NCI-H1092 treated with DMSO at 0.1 percent for 48 hours (cell line): ENCODE results near the gene DTX1.
A peak's percentile ranks its signal among the peaks of the same experiment; 100 is the strongest.
"Not testable (repeated sequence)": the region's sequence is repeated elsewhere in the genome, so short reads cannot be mapped to it uniquely, and the experiment has no call there.

ENCODE experiments used
- DNase-seq: peaks from one replicate; lab custom pipeline; 2025; lab: John Stamatoyannopoulos, UW

The DTX1 gene

GRCh38 chr12:113137861-113138783, 81.6 kb downstream of the DTX1 start:
- no peak for DNase-seq

- no peak for DNase-seq
Measured at GRCh38 chr12:113138826-113139225, 82.3 kb downstream of the DTX1 start.

DNA sequence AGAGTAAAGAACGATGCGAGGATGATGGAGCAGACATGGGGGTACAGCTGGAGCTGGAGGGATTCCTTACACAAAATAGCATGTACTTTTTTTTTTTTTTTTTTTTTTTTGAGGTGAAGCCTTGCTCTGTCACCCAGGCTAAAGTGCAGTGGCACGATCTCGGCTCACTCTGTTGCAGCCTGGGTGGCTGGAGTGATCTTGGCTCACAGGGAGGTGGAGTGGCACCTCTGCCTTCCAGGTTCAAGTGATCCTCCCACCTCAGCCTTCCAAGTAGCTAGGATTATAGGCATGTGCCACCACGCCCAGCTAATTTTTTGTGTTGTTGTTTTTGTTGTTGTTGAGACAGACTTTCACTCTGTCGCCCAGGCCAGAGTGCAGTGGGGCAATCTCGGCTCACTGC, 84.2 kb downstream of the DTX1 start:
- DNase-seq: no peak

GRCh38 chr12:113141716-113142115, 85.2 kb downstream of the DTX1 start:
- DNase-seq: not testable (repeated sequence)

- DNase-seq: peak; percentile 9
Measured at GRCh38 chr12:113142173-113142885, 85.8 kb downstream of the DTX1 start.

DNA sequence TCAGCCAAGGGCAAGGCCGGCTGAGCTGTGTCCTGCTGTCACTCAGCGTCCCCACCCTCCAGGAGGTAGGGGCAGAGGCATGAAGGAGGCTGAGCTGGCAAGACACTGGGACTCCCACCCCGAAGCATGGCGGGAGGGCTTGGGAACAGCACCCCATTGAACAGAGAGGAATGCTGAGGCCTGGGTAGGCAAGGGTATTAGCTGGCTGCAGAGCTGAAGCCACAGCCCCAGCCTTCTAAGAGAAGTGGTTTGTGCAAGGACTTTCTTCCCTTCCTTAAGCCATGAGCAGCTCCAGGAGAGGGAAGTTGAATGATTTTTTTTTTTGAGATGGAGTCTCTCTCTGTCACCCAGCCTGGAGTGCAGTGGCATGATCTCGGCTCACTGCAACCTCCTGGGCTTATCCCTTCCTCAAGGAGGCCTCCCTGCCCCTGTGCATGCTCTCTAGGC, 86.4 kb downstream of the DTX1 start:
- DNase-seq: no peak

DNA sequence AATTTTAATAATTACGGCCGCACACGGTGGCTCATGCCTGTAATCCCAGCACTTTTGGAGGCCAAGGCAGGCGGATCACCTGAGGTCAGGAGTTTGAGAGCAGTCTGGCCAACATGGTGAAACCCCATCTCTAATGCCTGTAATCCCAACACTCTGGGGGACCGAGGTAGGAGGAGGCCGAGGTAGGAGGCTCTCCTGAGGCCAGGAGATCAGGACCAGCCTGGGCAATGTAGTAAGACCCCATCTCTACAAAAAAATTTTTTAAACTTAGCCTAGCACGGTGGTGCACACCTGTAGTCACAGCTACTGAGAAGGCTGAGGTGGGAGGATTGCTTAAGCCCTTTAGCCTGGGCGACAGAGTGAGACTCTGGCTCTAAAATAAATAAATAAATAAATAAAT, 87.4 kb downstream of the DTX1 start:
- DNase-seq: no peak

DNA sequence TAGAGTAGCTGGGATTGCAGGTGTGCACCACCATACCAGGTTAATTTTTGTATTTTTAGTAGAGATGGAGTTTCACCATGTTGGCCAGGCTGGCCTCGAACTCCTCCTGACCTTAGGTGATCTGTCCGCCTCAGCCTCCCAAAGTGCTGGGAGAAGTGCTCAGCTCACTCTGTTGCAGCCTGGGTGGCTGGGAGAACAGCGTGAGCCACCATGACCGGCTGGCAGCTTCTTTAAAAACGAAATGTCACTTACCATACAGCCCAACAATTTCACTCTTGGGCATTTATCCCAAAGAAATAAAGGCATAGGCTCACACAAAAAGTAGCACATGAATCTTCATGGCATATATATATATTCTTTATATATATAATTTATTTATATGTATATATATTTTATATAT, 88.3 kb downstream of the DTX1 start:
- DNase-seq: no peak

DNA sequence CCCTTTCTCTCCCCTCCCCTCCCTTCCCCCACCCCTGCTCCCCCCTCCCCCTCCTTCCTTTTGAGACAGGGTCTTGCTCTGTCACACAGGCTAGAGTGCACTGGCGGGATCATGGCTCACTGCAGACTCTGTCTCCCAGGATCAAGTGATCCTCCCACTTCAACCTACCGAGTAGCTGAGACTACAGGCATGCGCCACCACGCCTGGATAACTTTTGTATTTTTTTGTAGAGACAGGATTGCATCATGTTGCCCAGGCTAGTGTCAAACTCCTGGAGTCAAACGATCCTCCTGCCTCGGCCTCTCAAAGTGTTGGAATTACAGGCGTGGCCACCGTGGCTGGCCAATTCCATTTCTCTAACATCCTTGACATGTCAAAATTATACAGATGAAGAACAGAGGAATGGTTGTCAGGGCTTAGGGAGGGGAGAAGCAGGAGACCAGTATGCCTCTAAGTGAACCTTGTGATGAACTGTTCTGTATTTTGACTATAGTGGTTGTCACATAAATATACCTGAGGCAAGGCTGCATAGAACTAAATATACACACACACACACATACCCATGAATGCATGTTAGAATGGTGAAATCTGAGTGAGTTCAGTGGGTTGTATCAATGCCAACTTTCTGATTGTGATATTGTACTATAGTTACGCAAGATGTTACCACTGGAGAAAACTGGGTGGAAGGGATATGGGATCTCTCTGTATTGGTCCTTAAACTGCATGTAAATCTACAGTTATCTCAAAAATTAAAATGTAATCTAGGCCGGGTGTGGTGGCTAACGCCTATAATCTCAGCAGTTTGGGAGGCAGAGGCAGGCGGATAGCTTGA, 89.4 kb downstream of the DTX1 start:
- DNase-seq: no peak

- DNase-seq: no peak
Measured at GRCh38 chr12:113146999-113147398, 90.5 kb downstream of the DTX1 start.
